H1 (cell line): ENCODE measurements around the gene MAPK8. TPM values are rescaled to one million over a fixed set of nuclear protein-coding genes. Genes with fewer than 3 reads are reported as not detected.
A peak's percentile ranks its signal among the peaks of the same experiment; 100 is the strongest.

Experiments used
- CTCF ChIA-PET: fragments of 300-600 bp; sonication (Branson Sonifier 250); formaldehyde crosslinking; loops from one replicate; lab custom pipeline; 2021; ENCODE audit not compliant: partially characterized antibody; lab: Charles Lee
- POLR2A ChIA-PET: fragments of 300-600 bp; sonication (Branson Sonifier 250); formaldehyde crosslinking; loops from one replicate; lab custom pipeline; 2021; ENCODE audit warnings: inconsistent platforms; ENCODE audit not compliant: partially characterized antibody; lab: Charles Lee
- DNase-seq, 2 experiments: peaks; one replicate each; pipeline versions ENCODE4 v3.0.0 to v3.0.0-alpha.2; 2010 to 2022; ENCODE audit warnings: low spot score in 2 of 2, low read depth in 1 of 2, mixed read lengths in 1 of 2
- FAIRE-seq: peaks from 2 replicates; lab custom pipeline; 2011; peaks lifted over from hg19 to GRCh38; lab: Jason Lieb, UNC
- H2AFZ ChIP-seq: 2 replicates; pipeline ENCODE4 v1.8.1; 2012; ENCODE audit warnings: low read length, inconsistent platforms
- H2AK5ac ChIP-seq: 2 replicates; pipeline ENCODE4 v1.6.1; 2013; ENCODE audit warnings: low read depth, low read length
- H2BK120ac ChIP-seq: replicated peaks from 2 replicates; pipeline ENCODE3; 2013; ENCODE audit warnings: low read depth, low read length, inconsistent platforms
- H2BK12ac ChIP-seq: 2 replicates; pipeline ENCODE4 v1.6.1; 2013; ENCODE audit warnings: low read depth, low read length
- H2BK15ac ChIP-seq: 2 replicates; pipeline ENCODE4 v1.6.1; 2013; ENCODE audit warnings: low read length
- H2BK20ac ChIP-seq: 2 replicates; pipeline ENCODE4 v1.6.1; 2013; ENCODE audit warnings: low read length
- H2BK5ac ChIP-seq: 2 replicates; pipeline ENCODE4 v1.6.1; 2013; ENCODE audit warnings: low read depth, low read length
- H3K14ac ChIP-seq: 2 replicates; pipeline ENCODE4 v1.6.1; 2013; ENCODE audit warnings: inconsistent platforms; ENCODE audit not compliant: insufficient read length
- H3K18ac ChIP-seq: 2 replicates; pipeline ENCODE4 v1.6.1; 2013; ENCODE audit warnings: low read length; ENCODE audit errors: extremely low read depth
- H3K23ac ChIP-seq: 2 replicates; pipeline ENCODE4 v1.6.1; 2013; ENCODE audit warnings: inconsistent platforms; ENCODE audit not compliant: insufficient read length
- H3K23me2 ChIP-seq: 2 replicates; pipeline ENCODE4 v1.6.1; 2013; ENCODE audit warnings: low read depth, low read length
- H3K27ac ChIP-seq: 2 replicates; pipeline ENCODE4 v1.6.1; 2011; ENCODE audit warnings: low read depth, low read length, inconsistent platforms
- H3K27me3 ChIP-seq, 4 experiments: replicated peaks in 1 of 4; 1 replicate in 1 of 4; 2 replicates in 3 of 4; pipeline versions ENCODE4 v1.6.1 to v1.8.1; 2011 to 2013; ENCODE audit warnings: low read length in 3 of 4, mild to moderate bottlenecking in 3 of 4, inconsistent platforms in 2 of 4, mixed read lengths in 2 of 4, moderate library complexity in 1 of 4; ENCODE audit not compliant: control insufficient read depth in 3 of 4, insufficient read depth in 3 of 4; ENCODE audit errors: extremely low read depth in 1 of 4
- H3K36me3 ChIP-seq, 4 experiments: 2 replicates each; pipeline versions ENCODE4 v1.6.1 to v1.8.1; 2011 to 2013; ENCODE audit warnings: mild to moderate bottlenecking in 4 of 4, low read length in 3 of 4, moderate library complexity in 2 of 4, control low read depth in 1 of 4, inconsistent platforms in 1 of 4; ENCODE audit not compliant: insufficient read depth in 4 of 4, control insufficient read depth in 2 of 4
- H3K4ac ChIP-seq: replicated peaks from 2 replicates; pipeline ENCODE3; 2013; ENCODE audit warnings: low read length, low read depth, mixed read lengths, inconsistent platforms; ENCODE audit not compliant: insufficient read length
- H3K4me1 ChIP-seq, 4 experiments: replicated peaks in 1 of 4; 1 replicate in 1 of 4; 2 replicates in 3 of 4; pipeline versions ENCODE4 v1.6.1 to v1.8.1; 2011 to 2013; ENCODE audit warnings: low read length in 3 of 4, inconsistent platforms in 2 of 4, mixed read lengths in 1 of 4; ENCODE audit not compliant: insufficient read depth in 4 of 4, control insufficient read depth in 3 of 4
- H3K4me2 ChIP-seq, 2 experiments: 2 replicates each; pipeline versions ENCODE4 v1.6.1 to v1.8.1; 2011 to 2013; ENCODE audit warnings: low read depth in 2 of 2, low read length in 2 of 2, control low read depth in 1 of 2, inconsistent platforms in 1 of 2, mild to moderate bottlenecking in 1 of 2; ENCODE audit not compliant: insufficient read depth in 1 of 2
- H3K4me3 ChIP-seq, 4 experiments: fragments of 200-600, 300-600 bp in 1 of 4; sonication (generic), shearing (Covaris generic), sonication (Bioruptor Twin) in 1 of 4; 2 replicates each; pipeline versions ENCODE4 v1.5.1 to v1.8.1; 2011 to 2016; ENCODE audit warnings: low read length in 4 of 4, low read depth in 3 of 4, control low read depth in 2 of 4, inconsistent platforms in 2 of 4, mild to moderate bottlenecking in 2 of 4, mixed read lengths in 1 of 4, moderate library complexity in 1 of 4; ENCODE audit not compliant: insufficient read depth in 2 of 4; ENCODE audit errors: extremely low read depth in 1 of 4
- H3K56ac ChIP-seq: replicated peaks from 2 replicates; pipeline ENCODE3; 2013; ENCODE audit warnings: low read depth, mild to moderate bottlenecking, mixed read lengths, low read length, inconsistent platforms; ENCODE audit not compliant: insufficient read length
- H3K79me1 ChIP-seq: 2 replicates; pipeline ENCODE4 v1.6.1; 2013; ENCODE audit warnings: low read depth, low read length, control low read depth
- H3K79me2 ChIP-seq, 2 experiments: 2 replicates each; pipeline versions ENCODE4 v1.6.1 to v1.8.1; 2012 to 2013; ENCODE audit warnings: low read length in 2 of 2, mild to moderate bottlenecking in 2 of 2, inconsistent platforms in 1 of 2; ENCODE audit not compliant: insufficient read depth in 2 of 2, control insufficient read depth in 1 of 2
- H3K9ac ChIP-seq, 4 experiments: replicated peaks in 1 of 4; 1 replicate in 1 of 4; 2 replicates in 3 of 4; pipeline versions ENCODE4 v1.6.1 to v1.8.1; 2011 to 2013; ENCODE audit warnings: low read depth in 3 of 4, low read length in 3 of 4, control low read depth in 2 of 4, mild to moderate bottlenecking in 2 of 4, moderate library complexity in 2 of 4, inconsistent platforms in 1 of 4; ENCODE audit errors: extremely low read depth in 1 of 4
- H3K9me3 ChIP-seq, 2 experiments: 2 replicates each; pipeline versions ENCODE4 v1.6.1 to v1.8.1; 2012 to 2013; ENCODE audit warnings: mild to moderate bottlenecking in 2 of 2, moderate library complexity in 2 of 2, control low read depth in 1 of 2, inconsistent platforms in 1 of 2, low read depth in 1 of 2, low read length in 1 of 2, mixed read lengths in 1 of 2; ENCODE audit not compliant: insufficient read depth in 2 of 2
- H4K20me1 ChIP-seq, 2 experiments: replicated peaks in 1 of 2; 2 replicates each; pipeline versions ENCODE3 to v1.8.1; 2011 to 2013; ENCODE audit warnings: inconsistent platforms in 2 of 2, low read length in 2 of 2, mild to moderate bottlenecking in 1 of 2; ENCODE audit not compliant: insufficient read depth in 2 of 2, control insufficient read depth in 1 of 2
- H4K5ac ChIP-seq: 2 replicates; pipeline ENCODE4 v1.6.1; 2013; ENCODE audit warnings: low read length, low read depth, mixed read lengths, inconsistent platforms; ENCODE audit not compliant: insufficient read length
- H4K8ac ChIP-seq: 2 replicates; pipeline ENCODE4 v1.8.0; 2013; ENCODE audit warnings: mild to moderate bottlenecking, moderate library complexity, low read length, inconsistent platforms; ENCODE audit not compliant: insufficient read depth; ENCODE audit errors: extremely low read depth
- H4K91ac ChIP-seq: replicated peaks from 2 replicates; pipeline ENCODE3; 2013; ENCODE audit warnings: low read length, mixed read lengths, inconsistent platforms; ENCODE audit not compliant: insufficient read length
- ASH2L ChIP-seq: fragments of 200-600, 300-600 bp; sonication (generic); IDR thresholded peaks from one replicate; pipeline ENCODE4 v1.7.1; 2017; ENCODE audit warnings: low read length
- BRCA1 ChIP-seq: IDR thresholded peaks from 2 replicates; pipeline ENCODE4 v1.6.1; 2012; ENCODE audit warnings: low read depth, low read length, improper control_type of control experiment
- CHD2 ChIP-seq: IDR thresholded peaks from 2 replicates; pipeline ENCODE4 v1.6.1; 2012; ENCODE audit warnings: low read length, improper control_type of control experiment
- CTCF ChIP-seq, 3 experiments: IDR thresholded peaks; 1 replicate in 2 of 3; 2 replicates in 1 of 3; pipeline versions ENCODE4 v1.5.1 to v1.6.1; 2011; ENCODE audit warnings: low read length in 3 of 3, mild to moderate bottlenecking in 3 of 3, inconsistent platforms in 2 of 3, low read depth in 1 of 3, moderate library complexity in 1 of 3; ENCODE audit not compliant: insufficient read depth in 1 of 3; ENCODE audit errors: control extremely low read depth in 1 of 3
- GABPA ChIP-seq: IDR thresholded peaks from 2 replicates; pipeline ENCODE4 v1.6.1; 2011; ENCODE audit warnings: mild to moderate bottlenecking, low read length, moderate library complexity, borderline replicate concordance; ENCODE audit not compliant: insufficient read depth
- HDAC2 ChIP-seq, 2 experiments: fragments of 300-600 bp in 1 of 2; sonication (generic) in 1 of 2; IDR thresholded peaks; 2 replicates each; pipeline ENCODE4 v1.6.1; 2011 to 2012; ENCODE audit warnings: low read depth in 2 of 2, low read length in 2 of 2, mild to moderate bottlenecking in 2 of 2, moderate library complexity in 2 of 2, borderline replicate concordance in 1 of 2, inconsistent platforms in 1 of 2
- MAX ChIP-seq: IDR thresholded peaks from 2 replicates; pipeline ENCODE4 v1.6.1; 2012; ENCODE audit warnings: inconsistent platforms
- RAD21 ChIP-seq, 2 experiments: IDR thresholded peaks in 1 of 2; conservative IDR thresholded peaks in 1 of 2; 2 replicates each; pipeline ENCODE4 v1.6.1; 2011; ENCODE audit warnings: low read depth in 2 of 2, low read length in 2 of 2, improper control_type of control experiment in 1 of 2, inconsistent platforms in 1 of 2, mild to moderate bottlenecking in 1 of 2, moderate library complexity in 1 of 2
- SUZ12 ChIP-seq: fragments of 200-600 bp; sonication (generic); IDR thresholded peaks from 2 replicates; pipeline ENCODE4 v1.6.1; 2012; ENCODE audit warnings: mild to moderate bottlenecking, inconsistent platforms, low read length, moderate library complexity, mixed read lengths
- TAF7 ChIP-seq: optimal IDR thresholded peaks from 2 replicates; pipeline ENCODE3; 2011; ENCODE audit warnings: low read depth, mild to moderate bottlenecking, inconsistent platforms, low read length, moderate library complexity, borderline replicate concordance
- TBP ChIP-seq: IDR thresholded peaks from 2 replicates; pipeline ENCODE4 v1.6.1; 2011; ENCODE audit warnings: low read depth, low read length, improper control_type of control experiment
- WGBS, 2 experiments: shearing (Covaris generic) in 1 of 2; methylation state at CpG; one replicate each; pipeline versions ENCODE4 v1.1.6 to v1.1.7; 2013 to 2015; ENCODE audit warnings: low lambda C conversion rate in 2 of 2, mixed read lengths in 2 of 2, inconsistent platforms in 1 of 2, low coverage in 1 of 2, missing lambda C conversion rate in 1 of 2; ENCODE audit not compliant: insufficient replicate concordance in 2 of 2, insufficient coverage in 1 of 2, insufficient read length in 1 of 2; ENCODE audit errors: extremely low coverage in 1 of 2, missing lambda C conversion rate in 1 of 2; 5-methylcytosine and 5-hydroxymethylcytosine counted together
- polyA plus RNA-seq, 7 experiments: library from polyadenylated mRNA; depleted of rRNA in 3 of 7; stranded (reverse) in 5 of 7; unstranded in 2 of 7; fragments of >200 nt in 5 of 7; fragments of 200-250 nt in 2 of 7; gene quantifications; 1 replicate in 5 of 7; 2 replicates in 1 of 7; 4 replicates in 1 of 7; pipeline versions ENCODE4 v1.2.1 to v1.2.3, GENCODE V29; 2011 to 2013; ENCODE audit warnings: missing spikeins in 2 of 7, mixed read lengths in 2 of 7
- total RNA-seq: library from RNA; stranded (reverse); fragmentation: NEBNext Ultra II Directional; extraction: Animal tissue kit (Norgen Biotek cat#: 25700); gene quantifications from 2 replicates; pipeline ENCODE4 v1.2.1, GENCODE V29; 2021

The MAPK8 gene
- total and polyA plus RNA-seq, 2 of the 8 experiments (the other 6 are each of a cell fraction or from before 2014, with no cell fraction given) = 23.3 to 71.3 TPM

- no peak for FAIRE-seq
- H3K4me2 ChIP-seq = no peak overlapping the region
- H3K79me2 ChIP-seq = no peaks in the 10 kb centered on the region
- H3K23ac ChIP-seq = no peak overlapping the region
- no peak overlapping the region for H3K4ac ChIP-seq
- no peaks in the 10 kb centered on the region; a peak in 1 of 7 replicates for H3K4me1 ChIP-seq
- POLR2A ChIA-PET = interaction anchor here (0.6 kb wide), 1 partner anchor 1093 kb away, joined by 3 read pairs; no protein-coding TSS in a partner anchor
- no peak overlapping the region for H3K18ac ChIP-seq
- no peak overlapping the region for H3K56ac ChIP-seq
- CTCF ChIA-PET = interaction anchor here (0.9 kb wide), 1 partner anchor 64 kb away, joined by 4 read pairs; no protein-coding TSS in a partner anchor
- no peak overlapping the region for H3K27ac ChIP-seq
- H2AFZ ChIP-seq = no peak overlapping the region
- no peak overlapping the region for H2BK5ac ChIP-seq
- no peaks in the 10 kb centered on the region for H4K20me1 ChIP-seq
- H3K27me3 ChIP-seq = no peaks in the 10 kb centered on the region
- no peak overlapping the region for H4K5ac ChIP-seq
- no peak overlapping the region for H3K14ac ChIP-seq
- no peak overlapping the region for H3K4me3 ChIP-seq
- no peak overlapping the region for H4K91ac ChIP-seq
- H2BK15ac ChIP-seq = no peak overlapping the region
- no peak overlapping the region for H2BK20ac ChIP-seq
- no peak overlapping the region for H2BK120ac ChIP-seq
- H3K79me1 ChIP-seq = no peaks in the 10 kb centered on the region
- no peak overlapping the region for H3K9ac ChIP-seq
- 0 out of 2 replicates have a peak overlapping the region, but pooled peaks have one; percentile 17 for H2BK12ac ChIP-seq
- no peaks in the 10 kb centered on the region for H3K36me3 ChIP-seq
- no peak overlapping the region for H4K8ac ChIP-seq
- no peaks in the 10 kb centered on the region for H3K9me3 ChIP-seq
- 50% methylated on average over 1 of the region's 1 CpG; no CpG with 5 or more reads in 1 of the 2 experiments for WGBS, 2 experiments
- DNase-seq = no peak
- no peak overlapping the region for H2AK5ac ChIP-seq
- no peaks in the 10 kb centered on the region for H3K23me2 ChIP-seq
- TF ChIP-seq CTCF (IDR thresholded peaks at IDR 0.05; ENCODE audit: control extremely low read depth in 1 of 3, insufficient read depth in 1 of 3, low read depth in 1 of 3, low read length in 3 of 3) = no peak
- no peak for TF ChIP-seq GABPA
- TF ChIP-seq TBP = no peak
- no peak for TF ChIP-seq BRCA1
- no peak for TF ChIP-seq ASH2L
- TF ChIP-seq SUZ12 = no peak
- no peak for TF ChIP-seq CHD2
- no peak for TF ChIP-seq HDAC2 (IDR thresholded peaks at IDR 0.05; ENCODE audit: borderline replicate concordance in 1 of 2, low read depth in 2 of 2, low read length in 2 of 2)
- no peak for TF ChIP-seq MAX
- no peak for TF ChIP-seq RAD21 (IDR thresholded peaks at IDR 0.05 in 1 of 2, conservative IDR thresholded peaks at IDR 0.05 in 1 of 2; ENCODE audit: low read depth in 2 of 2, low read length in 2 of 2)
- no peak for TF ChIP-seq TAF7
Observed at GRCh38 chr10:48299692-48300091, 6.8 kb upstream of the MAPK8 start.
